ENCODE measurements around the gene ISCA2. TPM values are rescaled to one million over a fixed set of nuclear protein-coding genes. Genes with fewer than 3 reads are reported as not detected.

ISCA2 gene
- total RNA-seq, 5 donors from 2014 or later (not counting 1 experiment from before 2014, with no cell fraction given), result 21.3 to 42.6 (median 34.1) TPM

GRCh38 chr14:74528406-74528805 lies 34.8 kb downstream of the ISCA2 start:
- H3K27ac ChIP-seq (ENCODE audit: low read length), result no peak overlapping the region
- WGBS (ENCODE audit: insufficient coverage), result 90% methylated on average over 13 of the region's 14 CpGs
- no peaks in the 10 kb centered on the region for H3K36me3 ChIP-seq (ENCODE audit: control insufficient read depth in 2 of 2, extremely low read depth in 1 of 2, insufficient read depth in 1 of 2, low read length in 1 of 2)
- no peak overlapping the region for H3K27ac Mint-ChIP-seq
- CTCF ChIA-PET, result no interaction called here
- no peak for DNase-seq
- no peaks in the 10 kb centered on the region for H3K36me3 Mint-ChIP-seq
- peaks cover 2 to 4% (median 3%) of the 10 kb centered on the region in 3 donors for H3K4me1 Mint-ChIP-seq
- peaks cover 0 to 25% of the 10 kb centered on the region in 2 experiments for H3K27me3 ChIP-seq (replicated peaks in 1 of 2; ENCODE audit: control insufficient read depth in 2 of 2, extremely low read depth in 1 of 2, insufficient read depth in 2 of 2, low read length in 1 of 2)
- H3K9me3 ChIP-seq, result no peaks in the 10 kb centered on the region
- no peak overlapping the region for H3K4me3 ChIP-seq (ENCODE audit: control insufficient read depth in 1 of 2, extremely low read depth in 1 of 2, low read length in 1 of 2)
- no peaks in the 10 kb centered on the region for H3K4me1 ChIP-seq (ENCODE audit: control insufficient read depth in 1 of 2, extremely low read depth in 1 of 2, insufficient read depth in 2 of 2, low read length in 2 of 2)
- H3K9me3 Mint-ChIP-seq, result no peaks in the 10 kb centered on the region
- POLR2A ChIA-PET, result interaction anchor here in 1 of 2 donors (0.7 kb wide), 1 partner anchor 258 kb away, joined by 3 read pairs; no protein-coding TSS in a partner anchor
- ATAC-seq (replicated peaks in 1 of 4), result no peak
- peaks cover 0 to 2% of the 10 kb centered on the region in 2 donors for H3K27me3 Mint-ChIP-seq
- H3K4me3 Mint-ChIP-seq, result no peak overlapping the region

GRCh38 chr14:74528886-74529285 lies 35.3 kb downstream of the ISCA2 start:
- no peaks in the 10 kb centered on the region for H3K36me3 ChIP-seq (ENCODE audit: control insufficient read depth in 2 of 2, extremely low read depth in 1 of 2, insufficient read depth in 1 of 2, low read length in 1 of 2)
- no peak for DNase-seq
- H3K4me1 ChIP-seq (ENCODE audit: control insufficient read depth in 1 of 2, extremely low read depth in 1 of 2, insufficient read depth in 2 of 2, low read length in 2 of 2), result no peaks in the 10 kb centered on the region
- Mint-ChIP-seq H3K9me3 (no peaks in the 10 kb centered on the region), H3K27me3 (peaks cover 0 to 2% of the 10 kb centered on the region in 2 donors), H3K4me1 (peaks cover 2 to 7% (median 6%) of the 10 kb centered on the region in 3 donors), H3K4me3 (no peak overlapping the region), H3K36me3 (no peaks in the 10 kb centered on the region), H3K27ac (no peak overlapping the region)
- 92% methylated on average over 10 of the region's 10 CpGs for WGBS (ENCODE audit: insufficient coverage)
- CTCF ChIA-PET, result no interaction called here
- POLR2A ChIA-PET, result interaction anchor here in 1 of 2 donors (0.6 kb wide), 1 partner anchor 1151 kb away, joined by 5 read pairs; no protein-coding TSS in a partner anchor
- ATAC-seq (replicated peaks in 1 of 4), result no peak
- no peak overlapping the region for H3K27ac ChIP-seq (ENCODE audit: low read length)
- H3K4me3 ChIP-seq (ENCODE audit: control insufficient read depth in 1 of 2, extremely low read depth in 1 of 2, low read length in 1 of 2), result no peak overlapping the region
- H3K9me3 ChIP-seq, result no peaks in the 10 kb centered on the region
- peaks cover 0 to 21% of the 10 kb centered on the region in 2 experiments for H3K27me3 ChIP-seq (replicated peaks in 1 of 2; ENCODE audit: control insufficient read depth in 2 of 2, extremely low read depth in 1 of 2, insufficient read depth in 2 of 2, low read length in 1 of 2)

GRCh38 chr14:74531006-74531405 lies 37.4 kb downstream of the ISCA2 start:
- Mint-ChIP-seq H3K27ac (no peak overlapping the region), H3K9me3 (no peaks in the 10 kb centered on the region), H3K4me1 (peaks cover 2 to 7% (median 6%) of the 10 kb centered on the region in 3 donors), H3K4me3 (no peak overlapping the region), H3K27me3 (peaks cover 0 to 2% of the 10 kb centered on the region in 2 donors), H3K36me3 (no peaks in the 10 kb centered on the region)
- CTCF ChIA-PET, result no interaction called here
- ATAC-seq (replicated peaks in 1 of 4), result no peak
- Histone ChIP-seq H3K9me3 (no peaks in the 10 kb centered on the region), H3K36me3 (ENCODE audit: control insufficient read depth in 2 of 2, extremely low read depth in 1 of 2, insufficient read depth in 1 of 2, low read length in 1 of 2) (no peaks in the 10 kb centered on the region), H3K27me3 (replicated peaks in 1 of 2; ENCODE audit: control insufficient read depth in 2 of 2, extremely low read depth in 1 of 2, insufficient read depth in 2 of 2, low read length in 1 of 2) (peaks cover 0 to 16% of the 10 kb centered on the region in 2 experiments), H3K27ac (ENCODE audit: low read length) (no peak overlapping the region), H3K4me1 (ENCODE audit: control insufficient read depth in 1 of 2, extremely low read depth in 1 of 2, insufficient read depth in 2 of 2, low read length in 2 of 2) (no peaks in the 10 kb centered on the region), H3K4me3 (ENCODE audit: control insufficient read depth in 1 of 2, extremely low read depth in 1 of 2, low read length in 1 of 2) (no peak overlapping the region)
- WGBS (ENCODE audit: insufficient coverage), result no CpG with 5 or more reads among the region's 3 CpGs
- POLR2A ChIA-PET, result no interaction called here
- no peak for DNase-seq

GRCh38 chr14:74531467-74531866 lies 37.9 kb downstream of the ISCA2 start:
- 52% methylated on average over 4 of the region's 5 CpGs for WGBS (ENCODE audit: insufficient coverage)
- Mint-ChIP-seq H3K27me3 (peaks cover 0 to 2% of the 10 kb centered on the region in 2 donors), H3K4me3 (no peak overlapping the region), H3K4me1 (peaks cover 2 to 7% (median 6%) of the 10 kb centered on the region in 3 donors), H3K36me3 (no peaks in the 10 kb centered on the region), H3K9me3 (no peaks in the 10 kb centered on the region), H3K27ac (no peak overlapping the region)
- H3K4me1 ChIP-seq (ENCODE audit: control insufficient read depth in 1 of 2, extremely low read depth in 1 of 2, insufficient read depth in 2 of 2, low read length in 2 of 2), result no peaks in the 10 kb centered on the region
- no peak overlapping the region for H3K27ac ChIP-seq (ENCODE audit: low read length)
- H3K27me3 ChIP-seq (replicated peaks in 1 of 2; ENCODE audit: control insufficient read depth in 2 of 2, extremely low read depth in 1 of 2, insufficient read depth in 2 of 2, low read length in 1 of 2), result peaks cover 0 to 16% of the 10 kb centered on the region in 2 experiments
- DNase-seq, result no peak
- no peak overlapping the region for H3K4me3 ChIP-seq (ENCODE audit: control insufficient read depth in 1 of 2, extremely low read depth in 1 of 2, low read length in 1 of 2)
- no peak for ATAC-seq (replicated peaks in 1 of 4)
- CTCF ChIA-PET, result no interaction called here
- POLR2A ChIA-PET, result no interaction called here
- H3K9me3 ChIP-seq, result no peaks in the 10 kb centered on the region
- no peaks in the 10 kb centered on the region for H3K36me3 ChIP-seq (ENCODE audit: control insufficient read depth in 2 of 2, extremely low read depth in 1 of 2, insufficient read depth in 1 of 2, low read length in 1 of 2)

- Histone ChIP-seq H3K9me3 (no peaks in the 10 kb centered on the region), H3K36me3 (ENCODE audit: control insufficient read depth in 2 of 2, extremely low read depth in 1 of 2, insufficient read depth in 1 of 2, low read length in 1 of 2) (no peaks in the 10 kb centered on the region), H3K4me3 (ENCODE audit: control insufficient read depth in 1 of 2, extremely low read depth in 1 of 2, low read length in 1 of 2) (no peak overlapping the region), H3K27me3 (replicated peaks in 1 of 2; ENCODE audit: control insufficient read depth in 2 of 2, extremely low read depth in 1 of 2, insufficient read depth in 2 of 2, low read length in 1 of 2) (peaks cover 0 to 15% of the 10 kb centered on the region in 2 experiments), H3K27ac (ENCODE audit: low read length) (no peak overlapping the region), H3K4me1 (ENCODE audit: control insufficient read depth in 1 of 2, extremely low read depth in 1 of 2, insufficient read depth in 2 of 2, low read length in 2 of 2) (no peaks in the 10 kb centered on the region)
- ATAC-seq (replicated peaks in 1 of 4) (no peak), DNase-seq (no peak)
- Mint-ChIP-seq H3K9me3 (no peaks in the 10 kb centered on the region), H3K27me3 (no peaks in the 10 kb centered on the region), H3K4me1 (peaks cover 2 to 7% (median 6%) of the 10 kb centered on the region in 3 donors), H3K36me3 (no peaks in the 10 kb centered on the region), H3K4me3 (no peak overlapping the region), H3K27ac (no peak overlapping the region)
- ChIA-PET CTCF (no interaction called here), POLR2A (no interaction called here)
- 99% methylated on average over 8 of the region's 10 CpGs for WGBS (ENCODE audit: insufficient coverage)
Observed at GRCh38 chr14:74532246-74532645, 38.7 kb downstream of the ISCA2 start.

- DNase-seq (no peak), ATAC-seq (replicated peaks in 1 of 4) (no peak)
- Histone ChIP-seq H3K9me3 (no peaks in the 10 kb centered on the region), H3K27ac (ENCODE audit: low read length) (no peak overlapping the region), H3K36me3 (ENCODE audit: control insufficient read depth in 2 of 2, extremely low read depth in 1 of 2, insufficient read depth in 1 of 2, low read length in 1 of 2) (no peaks in the 10 kb centered on the region), H3K4me3 (ENCODE audit: control insufficient read depth in 1 of 2, extremely low read depth in 1 of 2, low read length in 1 of 2) (no peak overlapping the region), H3K4me1 (ENCODE audit: control insufficient read depth in 1 of 2, extremely low read depth in 1 of 2, insufficient read depth in 2 of 2, low read length in 2 of 2) (no peaks in the 10 kb centered on the region), H3K27me3 (replicated peaks in 1 of 2; ENCODE audit: control insufficient read depth in 2 of 2, extremely low read depth in 1 of 2, insufficient read depth in 2 of 2, low read length in 1 of 2) (peaks cover 0 to 10% of the 10 kb centered on the region in 2 experiments)
- CTCF ChIA-PET, result no interaction called here
- WGBS (ENCODE audit: insufficient coverage), result 59% methylated on average over 5 of the region's 7 CpGs
- Mint-ChIP-seq H3K4me1 (peaks cover 2 to 7% (median 6%) of the 10 kb centered on the region in 3 donors), H3K9me3 (no peaks in the 10 kb centered on the region), H3K27me3 (no peaks in the 10 kb centered on the region), H3K4me3 (no peak overlapping the region), H3K36me3 (no peaks in the 10 kb centered on the region), H3K27ac (no peak overlapping the region)
- POLR2A ChIA-PET, result no interaction called here
Observed at GRCh38 chr14:74533576-74533975, 40.0 kb downstream of the ISCA2 start.
